ENCODE data around the gene PSRC1.

Gene PSRC1

GRCh38 chr1:109269981-109270622, 12.8 kb downstream of the PSRC1 start:
- Histone ChIP-seq H3K36me3 (ENCODE audit: insufficient read depth, low read length) (no peaks in the 10 kb centered on the region), H3F3A (ENCODE audit: low read depth) (no peaks in the 10 kb centered on the region), H3K4me2 (ENCODE audit: low read depth, low read length, poor library complexity, severe bottlenecking) (no peak overlapping the region), H3K4me3 (ENCODE audit: low read length, poor library complexity, severe bottlenecking) (no peak overlapping the region), H3K9me2 (replicated peaks; ENCODE audit: low read depth, low read length) (no peaks in the 10 kb centered on the region), H3K27me3 (ENCODE audit: insufficient read depth, low read length, poor library complexity, severe bottlenecking) (no peaks in the 10 kb centered on the region), H2AFZ (ENCODE audit: low read length) (no peak overlapping the region), H3K9me3 (ENCODE audit: insufficient read depth, low read depth, low read length) (no peaks in the 10 kb centered on the region), H3K79me2 (ENCODE audit: insufficient read depth, low read length) (no peaks in the 10 kb centered on the region), H3K4me1 (ENCODE audit: insufficient read depth, low read length, poor library complexity, severe bottlenecking) (no peaks in the 10 kb centered on the region), H3K9ac (ENCODE audit: low read depth, low read length, poor library complexity, severe bottlenecking) (no peak overlapping the region), H4K20me1 (ENCODE audit: insufficient read depth, low read length, poor library complexity, severe bottlenecking) (no peaks in the 10 kb centered on the region)
- TF ChIP-seq, protein P1, sequence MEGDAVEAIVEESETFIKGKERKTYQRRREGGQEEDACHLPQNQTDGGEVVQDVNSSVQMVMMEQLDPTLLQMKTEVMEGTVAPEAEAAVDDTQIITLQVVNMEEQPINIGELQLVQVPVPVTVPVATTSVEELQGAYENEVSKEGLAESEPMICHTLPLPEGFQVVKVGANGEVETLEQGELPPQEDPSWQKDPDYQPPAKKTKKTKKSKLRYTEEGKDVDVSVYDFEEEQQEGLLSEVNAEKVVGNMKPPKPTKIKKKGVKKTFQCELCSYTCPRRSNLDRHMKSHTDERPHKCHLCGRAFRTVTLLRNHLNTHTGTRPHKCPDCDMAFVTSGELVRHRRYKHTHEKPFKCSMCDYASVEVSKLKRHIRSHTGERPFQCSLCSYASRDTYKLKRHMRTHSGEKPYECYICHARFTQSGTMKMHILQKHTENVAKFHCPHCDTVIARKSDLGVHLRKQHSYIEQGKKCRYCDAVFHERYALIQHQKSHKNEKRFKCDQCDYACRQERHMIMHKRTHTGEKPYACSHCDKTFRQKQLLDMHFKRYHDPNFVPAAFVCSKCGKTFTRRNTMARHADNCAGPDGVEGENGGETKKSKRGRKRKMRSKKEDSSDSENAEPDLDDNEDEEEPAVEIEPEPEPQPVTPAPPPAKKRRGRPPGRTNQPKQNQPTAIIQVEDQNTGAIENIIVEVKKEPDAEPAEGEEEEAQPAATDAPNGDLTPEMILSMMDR (conservative IDR thresholded peaks at IDR 0.05; ENCODE audit: low read length), result no peak
- TF ChIP-seq EZH2phosphoT487 (IDR thresholded peaks at IDR 0.05; ENCODE audit: borderline replicate concordance), result no peak

- H3K4me1 ChIP-seq (ENCODE audit: insufficient read depth, low read length, poor library complexity, severe bottlenecking), result no peaks in the 10 kb centered on the region
These were observed 13.5 kb downstream of the PSRC1 start for GRCh38 chr1:109269212-109269980.

GRCh38 chr1:109268431-109269211, 14.3 kb downstream of the PSRC1 start:
- Histone ChIP-seq H3K4me1 (ENCODE audit: insufficient read depth, low read length, poor library complexity, severe bottlenecking) (no peaks in the 10 kb centered on the region), H3K9me2 (replicated peaks; ENCODE audit: low read depth, low read length) (no peaks in the 10 kb centered on the region), H2AFZ (ENCODE audit: low read length) (no peak overlapping the region), H3K27me3 (ENCODE audit: insufficient read depth, low read length, poor library complexity, severe bottlenecking) (no peaks in the 10 kb centered on the region), H4K20me1 (ENCODE audit: insufficient read depth, low read length, poor library complexity, severe bottlenecking) (no peaks in the 10 kb centered on the region), H3K4me2 (ENCODE audit: low read depth, low read length, poor library complexity, severe bottlenecking) (no peak overlapping the region), H3K36me3 (ENCODE audit: insufficient read depth, low read length) (no peaks in the 10 kb centered on the region), H3K4me3 (ENCODE audit: low read length, poor library complexity, severe bottlenecking) (no peak overlapping the region), H3F3A (ENCODE audit: low read depth) (no peaks in the 10 kb centered on the region), H3K79me2 (ENCODE audit: insufficient read depth, low read length) (no peaks in the 10 kb centered on the region), H3K9ac (ENCODE audit: low read depth, low read length, poor library complexity, severe bottlenecking) (no peak overlapping the region), H3K9me3 (ENCODE audit: insufficient read depth, low read depth, low read length) (no peaks in the 10 kb centered on the region)
- TF ChIP-seq, protein P1 (conservative IDR thresholded peaks at IDR 0.05; ENCODE audit: low read length), result no peak
- TF ChIP-seq EZH2phosphoT487 (IDR thresholded peaks at IDR 0.05; ENCODE audit: borderline replicate concordance), result no peak

More at GRCh38 chr1:109269212-109269980, 13.5 kb downstream of the PSRC1 start:
- no peaks in the 10 kb centered on the region for H3K27me3 ChIP-seq (ENCODE audit: insufficient read depth, low read length, poor library complexity, severe bottlenecking)
- TF ChIP-seq, protein P1 (conservative IDR thresholded peaks at IDR 0.05; ENCODE audit: low read length), result no peak
- no peak for TF ChIP-seq EZH2phosphoT487 (IDR thresholded peaks at IDR 0.05; ENCODE audit: borderline replicate concordance)
- H3K4me2 ChIP-seq (ENCODE audit: low read depth, low read length, poor library complexity, severe bottlenecking), result no peak overlapping the region
- no peaks in the 10 kb centered on the region for H3K9me2 ChIP-seq (replicated peaks; ENCODE audit: low read depth, low read length)
- H3K36me3 ChIP-seq (ENCODE audit: insufficient read depth, low read length), result no peaks in the 10 kb centered on the region
- no peaks in the 10 kb centered on the region for H4K20me1 ChIP-seq (ENCODE audit: insufficient read depth, low read length, poor library complexity, severe bottlenecking)
- no peak overlapping the region for H3K4me3 ChIP-seq (ENCODE audit: low read length, poor library complexity, severe bottlenecking)
- H2AFZ ChIP-seq (ENCODE audit: low read length), result no peak overlapping the region
- H3K9me3 ChIP-seq (ENCODE audit: insufficient read depth, low read depth, low read length), result no peaks in the 10 kb centered on the region
- no peak overlapping the region for H3K9ac ChIP-seq (ENCODE audit: low read depth, low read length, poor library complexity, severe bottlenecking)
- no peaks in the 10 kb centered on the region for H3F3A ChIP-seq (ENCODE audit: low read depth)
- no peaks in the 10 kb centered on the region for H3K79me2 ChIP-seq (ENCODE audit: insufficient read depth, low read length)
